Skeletal muscle cell (primary cell): Measurements from ENCODE around the gene TMEM225B.
"Not testable (repeated sequence)": the region's sequence is repeated elsewhere in the genome, so short reads cannot be mapped to it uniquely, and the experiment has no call there.

Source experiments
- DNase-seq: peaks from one replicate; pipeline ENCODE4 v3.0.0-alpha.2; 2010; ENCODE audit warnings: low read depth
- H3K4me3 ChIP-seq: 2 replicates; pipeline ENCODE4 v1.5.1; 2011; ENCODE audit warnings: low read depth, mild to moderate bottlenecking, control low read depth, low read length, moderate library complexity

TMEM225B gene

DNA sequence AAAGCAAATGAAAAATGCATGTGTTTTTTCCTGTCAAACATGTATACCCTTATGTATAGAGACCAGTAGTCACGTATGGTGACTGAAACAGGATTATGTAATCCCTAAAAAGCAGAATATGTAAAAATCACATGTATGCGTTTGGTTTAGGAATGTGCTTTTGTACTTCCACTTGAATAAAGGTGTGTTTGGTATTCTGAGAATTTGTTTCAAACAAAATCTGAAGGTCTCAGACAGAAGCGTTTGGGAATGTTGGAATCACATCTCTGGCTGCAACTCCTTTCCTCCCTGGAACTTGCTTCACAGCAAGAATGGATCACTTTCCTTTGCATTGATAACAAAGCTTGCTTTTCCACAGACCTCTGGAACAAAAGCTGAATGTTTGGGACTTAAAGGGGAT lies 21.8 kb upstream of the TMEM225B start:
- H3K4me3 ChIP-seq: no peak overlapping the region
- DNase-seq: no peak

DNA sequence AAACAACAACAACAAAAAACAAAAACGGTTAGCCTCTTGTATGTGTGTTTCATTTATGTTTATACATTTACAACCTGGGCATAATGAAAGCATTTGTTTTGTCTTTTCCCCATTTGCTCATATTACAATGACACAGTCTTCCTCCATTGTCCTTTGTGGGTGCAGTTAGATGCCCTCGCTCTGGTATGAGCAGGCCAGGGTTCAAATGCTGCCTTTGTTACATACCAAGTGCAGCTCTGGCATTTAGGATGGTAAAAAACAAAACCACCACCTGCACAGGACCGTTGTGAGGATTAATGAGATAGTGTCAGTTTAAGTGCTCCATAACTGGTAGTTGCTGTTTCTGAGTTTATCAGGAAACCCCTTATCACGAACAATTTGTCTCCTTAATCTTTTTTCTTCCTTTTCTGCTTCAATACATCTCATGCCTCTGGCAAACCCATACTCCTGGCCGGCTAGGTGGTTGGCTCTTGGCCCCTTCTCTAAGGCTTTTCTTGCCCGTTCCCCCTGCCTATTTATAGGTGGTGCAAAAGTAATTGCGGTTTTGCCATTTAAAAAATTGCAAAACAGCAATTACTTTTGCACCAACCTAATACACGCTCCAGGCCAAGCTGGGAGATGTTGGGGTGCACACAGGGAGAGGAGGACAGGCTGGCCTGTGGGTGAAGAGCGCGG lies 18.6 kb upstream of the TMEM225B start:
- no peak for DNase-seq
- peak overlapping the region; percentile 55 for H3K4me3 ChIP-seq

DNA sequence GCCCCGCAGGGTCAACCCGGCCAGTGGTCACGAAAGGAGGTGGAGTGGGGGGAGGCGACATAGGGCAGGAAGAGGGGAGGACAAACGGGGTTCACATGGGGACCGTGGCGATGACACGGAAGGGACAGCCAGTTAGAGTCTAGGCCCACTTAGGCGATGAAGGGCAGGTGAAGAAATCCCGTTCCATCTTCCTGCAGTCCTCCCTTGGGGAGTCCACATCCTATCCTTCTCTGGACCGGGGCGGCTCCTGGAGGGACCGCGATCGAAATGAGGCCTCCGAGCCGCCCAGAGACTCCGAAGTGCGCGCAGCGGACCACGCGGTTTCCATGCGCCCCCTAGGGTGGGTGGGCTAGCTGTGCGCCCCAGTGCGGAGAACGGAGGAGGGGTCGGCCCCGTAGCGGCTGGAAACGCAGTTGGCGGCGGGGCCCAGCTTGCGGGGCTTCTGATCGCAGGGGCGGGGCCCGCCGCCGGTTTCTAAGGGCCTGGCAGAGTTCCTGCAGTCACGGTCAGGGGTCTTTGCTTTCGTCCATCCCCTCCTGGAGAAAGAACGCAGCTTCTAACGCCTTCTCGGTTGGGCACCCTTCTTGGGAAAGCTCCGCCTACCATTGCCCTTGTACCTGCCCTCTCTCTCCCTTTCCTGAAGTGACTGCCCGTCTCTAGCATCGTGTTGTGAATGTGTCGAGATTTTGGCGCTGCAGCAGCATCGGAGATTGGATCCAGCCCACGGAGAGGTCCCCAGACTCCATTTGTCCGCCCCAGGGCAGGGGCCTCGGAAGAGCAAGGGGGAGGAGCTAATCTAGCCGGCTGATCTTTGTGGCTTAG lies 17.9 kb upstream of the TMEM225B start:
- DNase-seq: no peak

DNA sequence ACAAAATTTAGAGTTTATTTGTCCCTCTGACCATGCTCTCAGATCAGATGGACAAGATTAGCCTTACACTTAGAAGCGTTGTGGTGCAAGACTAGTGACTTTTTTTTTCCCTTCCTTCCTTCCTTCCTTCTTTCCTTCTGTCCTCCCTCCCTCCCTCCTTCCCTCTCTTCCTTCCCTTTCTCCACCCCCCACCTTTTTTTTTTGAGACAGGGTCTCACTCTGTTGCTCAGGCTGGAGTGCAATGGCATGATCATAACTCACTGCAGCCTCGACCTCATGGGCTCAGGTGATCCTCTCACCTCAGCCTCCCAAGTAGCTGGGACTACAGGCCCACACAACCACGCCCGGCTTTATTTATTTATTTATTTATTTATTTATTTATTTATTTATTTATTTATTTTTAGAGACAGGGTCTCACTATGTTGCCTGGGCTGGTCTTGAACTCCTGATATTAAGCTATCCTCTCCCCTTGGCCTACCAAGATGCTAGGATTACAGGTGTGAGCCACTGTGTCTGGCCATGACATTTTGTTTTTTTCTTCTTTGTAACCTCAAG lies 17.2 kb upstream of the TMEM225B start:
- not testable (repeated sequence) for DNase-seq
- H3K4me3 ChIP-seq: peak overlapping the region; percentile 55

More for the DNA sequence above, 17.9 kb upstream of the TMEM225B start:
- peak overlapping the region; percentile 55 for H3K4me3 ChIP-seq

- no peak overlapping the region for H3K4me3 ChIP-seq
- no peak for DNase-seq
Measured at GRCh38 chr7:99588868-99589267, 9.2 kb upstream of the TMEM225B start.

- DNase-seq: no peak
- H3K4me3 ChIP-seq: no peak overlapping the region
Measured at GRCh38 chr7:99594948-99595745, 2.9 kb upstream of the TMEM225B start.

DNA sequence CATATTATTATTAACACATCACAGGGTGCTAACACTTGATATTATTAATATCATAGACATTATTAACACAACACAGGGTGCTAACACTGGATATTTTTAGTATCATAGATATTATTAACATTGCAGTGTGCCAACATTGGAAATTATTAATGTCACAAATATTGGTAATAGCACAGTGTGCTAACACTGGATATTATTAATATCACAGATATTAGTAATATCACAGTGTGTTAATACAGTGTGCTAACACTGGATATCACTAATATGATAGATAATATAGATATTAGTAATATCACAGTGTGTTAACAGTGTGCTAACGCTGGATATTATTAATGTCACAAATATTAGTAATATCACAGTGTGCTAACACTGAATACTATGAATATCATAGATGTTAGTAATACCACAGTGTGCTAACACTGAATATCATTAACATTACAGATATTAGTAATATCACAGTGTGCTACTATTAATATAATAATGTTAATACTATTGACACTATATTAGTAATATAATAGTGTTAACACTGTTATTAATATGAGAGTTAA lies 1.6 kb upstream of the TMEM225B start:
- DNase-seq: no peak
- no peak overlapping the region for H3K4me3 ChIP-seq

- DNase-seq: no peak
- no peak overlapping the region for H3K4me3 ChIP-seq
Measured at GRCh38 chr7:99599836-99600235, 1.8 kb downstream of the TMEM225B start.

DNA sequence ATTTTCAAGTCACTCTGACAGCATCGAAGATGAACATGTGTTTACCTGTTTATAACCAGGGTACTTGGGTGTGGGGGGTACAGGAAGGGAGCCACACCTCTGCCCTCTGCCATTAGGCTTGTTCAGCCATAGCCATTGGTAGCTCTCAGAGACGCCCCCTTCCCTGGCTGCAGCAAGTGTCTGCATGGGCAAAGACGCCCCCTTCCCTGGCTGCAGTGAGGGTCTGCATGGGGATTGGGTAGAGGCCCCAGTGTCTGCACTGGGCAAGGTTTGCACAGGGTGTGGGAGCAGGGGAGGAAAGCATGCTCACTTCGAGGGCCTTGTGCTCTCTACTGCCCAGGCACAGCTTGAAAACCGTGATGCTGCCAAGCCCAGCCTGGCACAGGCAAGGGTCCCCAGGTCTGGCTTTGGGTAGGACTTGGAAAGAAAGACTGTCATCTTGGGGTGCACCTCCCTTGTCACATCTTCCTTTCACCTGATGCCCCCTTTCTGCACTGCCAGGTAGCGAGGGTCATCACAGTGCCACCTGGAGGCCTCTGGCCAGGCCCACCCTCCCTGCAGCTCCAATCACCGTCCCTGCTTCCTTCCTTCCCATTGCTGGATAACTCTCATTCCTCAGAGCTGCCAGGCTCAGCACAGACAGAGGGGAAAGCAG lies 3.7 kb downstream of the TMEM225B start:
- no peak overlapping the region for H3K4me3 ChIP-seq
- DNase-seq: no peak

- H3K4me3 ChIP-seq: no peak overlapping the region
- DNase-seq: no peak
Measured at GRCh38 chr7:99605527-99605926, 7.5 kb downstream of the TMEM225B start.

- no peak overlapping the region for H3K4me3 ChIP-seq
- no peak for DNase-seq
Measured at GRCh38 chr7:99606531-99606930, 8.5 kb downstream of the TMEM225B start.

DNA sequence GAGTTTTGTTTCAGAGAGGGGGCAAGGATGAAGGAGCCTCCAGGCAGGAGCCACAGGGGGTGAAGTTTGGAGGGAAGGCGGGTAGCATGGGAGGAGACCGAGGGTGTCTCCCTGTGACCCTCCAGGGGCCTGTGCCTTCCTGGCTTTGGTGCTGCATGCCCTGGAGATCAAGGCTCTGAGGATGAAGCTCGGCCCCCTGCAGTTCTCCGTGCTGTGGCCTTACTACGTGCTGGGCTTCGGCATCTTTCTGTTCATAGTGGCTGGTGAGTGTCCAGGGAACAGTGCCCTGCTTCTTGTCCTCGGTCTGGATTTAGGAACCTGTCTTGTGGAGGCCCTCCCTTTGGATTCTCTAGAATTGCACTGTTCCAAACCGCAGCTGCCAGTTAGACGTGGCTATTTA lies 9.5 kb downstream of the TMEM225B start:
- H3K4me3 ChIP-seq: no peak overlapping the region
- no peak for DNase-seq

- no peak for DNase-seq
- H3K4me3 ChIP-seq: no peak overlapping the region
Measured at GRCh38 chr7:99614495-99614894, 16.4 kb downstream of the TMEM225B start.

- no peak for DNase-seq
- peak overlapping the region; percentile 95 for H3K4me3 ChIP-seq
Measured at GRCh38 chr7:99615989-99616358, 17.9 kb downstream of the TMEM225B start.

- DNase-seq: peak; percentile 73
- H3K4me3 ChIP-seq: peak within 1 kb of the TSS; percentile 95
Measured at GRCh38 chr7:99616359-99617191, 18.5 kb downstream of the TMEM225B start, which contains the start of gene ZSCAN25. TSS of gene ZSCAN25 (plus strand) at chr7:99616946. CDS start at chr7:99619607, 2,661 bp downstream.

DNA sequence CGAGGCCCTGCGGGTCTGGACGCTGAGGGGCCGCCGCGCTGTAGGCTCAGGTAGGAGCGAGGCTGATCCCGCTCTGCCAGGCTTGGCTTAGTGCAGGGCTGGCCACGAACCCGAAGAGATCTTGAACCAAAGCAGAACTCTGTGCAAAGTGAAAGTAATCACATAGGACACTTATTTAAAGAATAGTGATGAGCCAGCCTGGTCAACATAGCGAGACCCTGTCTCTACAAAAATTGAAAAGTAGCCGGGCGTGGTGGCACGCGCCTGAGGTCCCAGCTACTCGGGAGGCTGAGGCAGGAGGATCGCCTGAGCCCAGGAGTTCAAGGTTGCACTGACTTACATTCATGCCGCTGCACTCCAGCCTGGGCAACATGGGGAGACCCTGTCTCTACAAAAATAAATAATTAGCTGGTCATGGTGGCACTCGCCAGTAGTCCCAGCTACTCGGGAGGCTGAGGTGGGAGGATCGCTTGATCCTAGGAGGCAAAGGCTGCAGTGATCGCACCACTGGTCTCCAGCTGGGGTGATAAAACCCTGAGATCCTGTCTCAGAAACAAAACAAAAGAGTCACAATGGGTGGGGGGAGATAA lies 19.2 kb downstream of the TMEM225B start:
- DNase-seq: no peak
- H3K4me3 ChIP-seq: peak overlapping the region; percentile 95

DNA sequence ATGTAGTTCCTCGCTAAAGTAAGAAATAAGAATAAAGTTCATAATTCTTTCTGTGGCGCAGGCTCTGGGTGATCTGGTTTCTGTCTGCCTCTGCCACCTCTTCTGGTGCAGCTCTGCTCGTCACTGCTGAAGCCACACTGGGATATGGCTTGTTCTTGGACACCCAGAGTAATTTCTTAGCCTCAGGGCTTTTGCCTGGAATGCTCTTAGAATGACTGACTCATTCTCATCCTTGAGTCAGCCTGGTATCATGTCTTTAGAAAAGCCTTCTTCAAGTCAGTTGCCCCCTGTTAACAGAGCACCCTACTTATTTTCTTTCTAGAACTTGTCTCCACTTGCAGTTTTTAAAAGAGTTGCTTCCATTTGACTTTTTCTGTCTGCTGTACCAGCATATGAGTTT lies 20.7 kb downstream of the TMEM225B start:
- H3K4me3 ChIP-seq: no peak overlapping the region
- no peak for DNase-seq

- H3K4me3 ChIP-seq: no peak overlapping the region
- DNase-seq: no peak
Measured at GRCh38 chr7:99619571-99620130, 21.6 kb downstream of the TMEM225B start.
